Hematopoietic multipotent progenitor cell (in vitro differentiated cells): ENCODE results near the gene C19orf85. TPM values are rescaled to one million over a fixed set of nuclear protein-coding genes. Genes with fewer than 3 reads are reported as not detected.
"Not testable (repeated sequence)": the region's sequence is repeated elsewhere in the genome, so short reads cannot be mapped to it uniquely, and the experiment has no call there.

Experiments
- DNase-seq, 3 donors: peaks; one replicate each; pipeline ENCODE4 v3.0.0-alpha.2; 2011 to 2015; ENCODE audit warnings: low read depth in 2 of 3, low spot score in 2 of 3
- total RNA-seq: library from RNA; depleted of rRNA; stranded (reverse); fragments of >200 nt; gene quantifications from one replicate; pipeline ENCODE4 v1.2.3, GENCODE V29; 2012

C19orf85 gene
- total RNA-seq, 1 donor, result not detected

- peak; percentile 95 to 100 (median 100) for DNase-seq
Measured at GRCh38 chr19:55461259-55461973, 3.1 kb downstream of the C19orf85 start, which contains the start of gene ISOC2. TSS of gene ISOC2 (minus strand) at chr19:55461642. CDS start at chr19:55456486, 5,156 bp downstream.

- peak in 2 of 3 donors; percentile 63 to 71 for DNase-seq
Measured at GRCh38 chr19:55460670-55461258, 3.8 kb downstream of the C19orf85 start.

- no peak for DNase-seq
Measured at GRCh38 chr19:55459950-55460657, 4.4 kb downstream of the C19orf85 start.

- no peak for DNase-seq
Measured at GRCh38 chr19:55459551-55459949, 5.0 kb downstream of the C19orf85 start.

- no peak for DNase-seq
Measured at GRCh38 chr19:55457683-55458457, 6.7 kb downstream of the C19orf85 start.

- DNase-seq, result no peak
Measured at GRCh38 chr19:55456347-55456746, 8.2 kb downstream of the C19orf85 start.

- no peak for DNase-seq
Measured at GRCh38 chr19:55455576-55456235, 8.8 kb downstream of the C19orf85 start.

GRCh38 chr19:55454787-55455243 lies 9.7 kb downstream of the C19orf85 start:
- peak in 1 of 3 donors; percentile 65 for DNase-seq

- no peak for DNase-seq
Measured at GRCh38 chr19:55453511-55454260, 10.9 kb downstream of the C19orf85 start.

- DNase-seq, result peak in 2 of 3 donors; percentile 83 to 85
Measured at GRCh38 chr19:55452749-55453346, 11.7 kb downstream of the C19orf85 start.

- peak in 1 of 3 donors; percentile 53 for DNase-seq
Measured at GRCh38 chr19:55451965-55452748, 12.4 kb downstream of the C19orf85 start.

- DNase-seq, result no peak
Measured at GRCh38 chr19:55451163-55451964, 13.2 kb downstream of the C19orf85 start.

- DNase-seq, result no peak
Measured at GRCh38 chr19:55449469-55449868, 15.1 kb downstream of the C19orf85 start.

- not testable (repeated sequence) for DNase-seq
Measured at GRCh38 chr19:55448175-55448490, 16.4 kb downstream of the C19orf85 start.

GRCh38 chr19:55447421-55448174 lies 17.0 kb downstream of the C19orf85 start:
- DNase-seq, result peak in 1 of 3 donors; percentile 55

- no peak for DNase-seq
Measured at GRCh38 chr19:55446060-55446459, 18.5 kb downstream of the C19orf85 start.

- DNase-seq, result no peak
Measured at GRCh38 chr19:55444646-55445045, 19.9 kb downstream of the C19orf85 start.
